Spleen (tissue), 11 donors: ENCODE results near the gene DET1. TPM values are rescaled to one million over a fixed set of nuclear protein-coding genes. Genes with fewer than 3 reads are reported as not detected.

ENCODE experiments used
- DNase-seq: peaks from one replicate; pipeline ENCODE4 v3.0.0-alpha.2; 2020
- H3K27ac ChIP-seq, 8 donors: fragments of 200-600 bp; sonication (generic) in 7 of 8; 1 replicate in 4 of 8; 2 replicates in 4 of 8; pipeline versions ENCODE4 v1.5.0 to v1.8.0; 2016 to 2021; ENCODE audit warnings: inconsistent platforms in 4 of 8, mild to moderate bottlenecking in 4 of 8, moderate library complexity in 1 of 8
- H3K27me3 ChIP-seq, 7 donors: fragments of 200-600 bp; sonication (generic) in 6 of 7; replicated peaks in 1 of 7; 1 replicate in 4 of 7; 2 replicates in 3 of 7; pipeline versions ENCODE4 v1.5.0 to v1.8.0; 2016 to 2021; ENCODE audit warnings: inconsistent platforms in 3 of 7, mild to moderate bottlenecking in 1 of 7
- H3K36me3 ChIP-seq, 6 donors: fragments of 200-600 bp; sonication (generic) in 5 of 6; 1 replicate in 4 of 6; 2 replicates in 2 of 6; pipeline versions ENCODE4 v1.5.0 to v1.8.0; 2016 to 2021; ENCODE audit warnings: inconsistent platforms in 2 of 6
- H3K4me1 ChIP-seq, 6 donors: fragments of 200-600 bp; sonication (generic) in 5 of 6; 1 replicate in 3 of 6; 2 replicates in 3 of 6; pipeline versions ENCODE4 v1.5.0 to v1.8.0; 2016 to 2021; ENCODE audit warnings: inconsistent platforms in 3 of 6
- H3K4me3 ChIP-seq, 8 donors: fragments of 200-600 bp; sonication (generic) in 7 of 8; 1 replicate in 4 of 8; 2 replicates in 4 of 8; pipeline versions ENCODE4 v1.5.0 to v1.8.0; 2016 to 2021; ENCODE audit warnings: inconsistent platforms in 4 of 8, mild to moderate bottlenecking in 4 of 8, moderate library complexity in 2 of 8
- H3K9me3 ChIP-seq, 8 donors: fragments of 200-600 bp; sonication (generic) in 7 of 8; 1 replicate in 4 of 8; 2 replicates in 4 of 8; pipeline versions ENCODE4 v1.5.0 to v1.8.0; 2016 to 2021; ENCODE audit warnings: inconsistent platforms in 4 of 8
- POLR2A ChIP-seq, 3 donors: fragments of 450-650 bp; IDR thresholded peaks; one replicate each; pipeline ENCODE4 v1.5.1; 2017; ENCODE audit warnings: antibody characterized with exemption in 3 of 3, mild to moderate bottlenecking in 1 of 3
- POLR2AphosphoS5 ChIP-seq, 3 donors: sonication (generic); formaldehyde crosslinking; IDR thresholded peaks; one replicate each; pipeline ENCODE4 v1.5.1; 2017; ENCODE audit warnings: antibody characterized with exemption in 3 of 3
- WGBS, 5 donors: extraction: QIAGEN DNeasy Blood & Tissue Kit in 3 of 5; methylation state at CpG; one replicate each; pipeline versions ENCODE4 v1.1.5 to v1.1.7; 2013 to 2018; 5-methylcytosine and 5-hydroxymethylcytosine counted together
- intact Hi-C: fragments of 100-400 bp; cut with DNase I; formaldehyde crosslinking; loops from one replicate; pipeline ENCODE4 v1.15.0; 2023; ENCODE audit warnings: low total_unique reads
- polyA plus RNA-seq, 3 donors: library from polyadenylated mRNA; stranded (reverse); fragments of 200-250 nt; gene quantifications; one replicate each; pipeline ENCODE4 v1.2.1, GENCODE V29; 2013
- total RNA-seq, 7 donors: library from RNA; depleted of rRNA in 3 of 7; stranded (reverse); fragments of >200 nt in 3 of 7; fragmentation: NEBNext Ultra II Directional in 4 of 7; extraction: Animal tissue kit (Norgen Biotek cat#: 25700) in 4 of 7; gene quantifications; one replicate each; pipeline versions ENCODE4 v1.1.0 to v1.2.1, GENCODE V29; 2016 to 2021
- TF ChIP-seq, protein P1 (sequence below), 11 experiments: fragments of 200-600 bp in 7 of 11; fragments of 450-650 bp in 4 of 11; sonication (generic) in 4 of 11; IDR thresholded peaks in 8 of 11; conservative IDR thresholded peaks in 3 of 11; 1 replicate in 7 of 11; 2 replicates in 4 of 11; pipeline versions ENCODE4 v1.4.0 to v1.8.0; 2016 to 2021; ENCODE audit warnings: antibody characterized with exemption in 11 of 11, inconsistent platforms in 4 of 11, mild to moderate bottlenecking in 1 of 11
- donor health status: healthy with polysubstance abuse.
- donor health status: DM: no; HTN: no; CAD: no; lungs with moderate emphysema.
- donor health status: DM: no; HTN: no; CAD: no.
- donor health status: Bipolar disorder and iron deficiency.
- donor health status: healthy.
- donor health status: DM: no; HTN: no; CAD: no.
- donor health status: DM: yes; HTN: yes; CAD: no.

DET1 gene
- total and polyA plus RNA-seq, 10 donors, result 1.3 to 11.5 (median 8.3) TPM

DNA sequence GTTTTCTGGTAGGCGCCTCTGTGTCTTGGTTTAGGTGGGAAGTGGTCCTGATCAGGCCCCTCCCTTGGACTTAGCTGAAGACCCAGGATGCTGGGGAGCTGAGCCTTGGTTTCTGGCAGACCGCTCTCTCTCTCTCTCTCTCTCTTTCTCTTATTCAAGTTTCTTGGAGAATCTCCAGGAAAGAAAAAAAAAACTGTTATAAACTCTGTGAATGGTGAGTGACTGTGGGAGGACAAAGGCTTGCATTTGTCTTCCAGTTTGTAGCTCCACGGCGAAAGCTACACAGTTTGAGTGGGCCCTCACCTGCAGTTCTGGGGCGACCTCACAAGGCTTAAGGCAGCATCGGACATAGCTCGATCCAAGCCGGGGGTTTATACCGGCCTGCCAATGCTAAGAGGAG is 7.5 kb downstream of the DET1 start:
- WGBS, 5 donors, result 87 to 95% (median 91%) methylated on average over 9 of the region's 9 CpGs
- DNase-seq, result no peak
- Histone ChIP-seq H3K4me3 (no peak overlapping the region), H3K36me3 (peaks cover 0 to 6% (median 0%) of the 10 kb centered on the region in 6 donors), H3K9me3 (peaks cover 0 to 22% (median 17%) of the 10 kb centered on the region in 8 donors), H3K27ac (no peak overlapping the region), H3K27me3 (no peaks in the 10 kb centered on the region), H3K4me1 (no peaks in the 10 kb centered on the region)
- TF ChIP-seq, protein P1, sequence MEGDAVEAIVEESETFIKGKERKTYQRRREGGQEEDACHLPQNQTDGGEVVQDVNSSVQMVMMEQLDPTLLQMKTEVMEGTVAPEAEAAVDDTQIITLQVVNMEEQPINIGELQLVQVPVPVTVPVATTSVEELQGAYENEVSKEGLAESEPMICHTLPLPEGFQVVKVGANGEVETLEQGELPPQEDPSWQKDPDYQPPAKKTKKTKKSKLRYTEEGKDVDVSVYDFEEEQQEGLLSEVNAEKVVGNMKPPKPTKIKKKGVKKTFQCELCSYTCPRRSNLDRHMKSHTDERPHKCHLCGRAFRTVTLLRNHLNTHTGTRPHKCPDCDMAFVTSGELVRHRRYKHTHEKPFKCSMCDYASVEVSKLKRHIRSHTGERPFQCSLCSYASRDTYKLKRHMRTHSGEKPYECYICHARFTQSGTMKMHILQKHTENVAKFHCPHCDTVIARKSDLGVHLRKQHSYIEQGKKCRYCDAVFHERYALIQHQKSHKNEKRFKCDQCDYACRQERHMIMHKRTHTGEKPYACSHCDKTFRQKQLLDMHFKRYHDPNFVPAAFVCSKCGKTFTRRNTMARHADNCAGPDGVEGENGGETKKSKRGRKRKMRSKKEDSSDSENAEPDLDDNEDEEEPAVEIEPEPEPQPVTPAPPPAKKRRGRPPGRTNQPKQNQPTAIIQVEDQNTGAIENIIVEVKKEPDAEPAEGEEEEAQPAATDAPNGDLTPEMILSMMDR (IDR thresholded peaks at IDR 0.05 in 8 of 11, conservative IDR thresholded peaks at IDR 0.05 in 3 of 11), result no peak
- TF ChIP-seq POLR2A (IDR thresholded peaks at IDR 0.05) (no peak), POLR2AphosphoS5 (IDR thresholded peaks at IDR 0.05) (no peak)
- intact Hi-C loops, result no loop called here

- Histone ChIP-seq H3K36me3 (peaks cover 0 to 3% (median 0%) of the 10 kb centered on the region in 6 donors), H3K4me1 (no peaks in the 10 kb centered on the region), H3K9me3 (peaks cover 0 to 29% (median 17%) of the 10 kb centered on the region in 8 donors), H3K4me3 (no peak overlapping the region), H3K27ac (no peak overlapping the region), H3K27me3 (no peaks in the 10 kb centered on the region)
- DNase-seq, result no peak
- TF ChIP-seq POLR2A (IDR thresholded peaks at IDR 0.05), result no peak
- no peak for TF ChIP-seq POLR2AphosphoS5 (IDR thresholded peaks at IDR 0.05)
- TF ChIP-seq, protein P1 (IDR thresholded peaks at IDR 0.05 in 8 of 11, conservative IDR thresholded peaks at IDR 0.05 in 3 of 11), result no peak
- WGBS, 5 donors, result 88 to 95% (median 90%) methylated on average over 7 of the region's 7 CpGs
- intact Hi-C loops, result no loop called here
Measured at GRCh38 chr15:88537591-88538317, 8.7 kb downstream of the DET1 start.

DNA sequence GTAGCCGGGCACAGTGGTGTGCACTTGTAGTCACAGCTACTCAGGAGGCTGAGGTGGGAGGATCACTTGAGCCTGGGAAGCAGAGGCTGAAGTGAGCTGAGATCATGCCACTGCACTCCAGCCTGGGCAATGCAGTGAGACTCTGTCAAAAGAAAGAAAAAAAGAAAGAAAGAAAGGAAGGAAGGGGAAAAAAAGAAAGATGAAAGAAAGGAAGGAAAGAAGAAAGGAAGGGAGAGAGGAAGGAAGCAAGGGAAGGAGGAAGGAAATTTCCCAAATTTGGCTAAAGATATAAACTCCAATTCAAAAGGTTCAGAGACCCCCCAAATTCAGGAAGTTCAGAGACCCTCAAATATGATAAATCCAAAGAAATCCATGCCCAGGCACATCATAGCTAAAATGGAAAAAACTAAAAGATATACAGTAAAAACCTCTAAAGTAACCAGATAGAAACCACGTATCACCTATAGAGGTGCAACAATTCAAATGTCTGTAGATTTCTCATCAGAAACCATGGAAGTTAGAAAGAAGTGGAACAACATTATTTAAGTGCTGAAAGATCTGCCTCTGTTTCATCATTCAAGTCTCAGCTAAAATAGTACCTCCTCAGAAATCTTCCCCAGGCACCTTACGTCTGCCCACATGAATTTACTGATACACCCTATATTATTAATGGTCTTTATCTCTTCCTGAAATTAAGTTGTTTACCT is 10.7 kb downstream of the DET1 start:
- H3K27ac ChIP-seq, result no peak overlapping the region
- TF ChIP-seq POLR2AphosphoS5 (IDR thresholded peaks at IDR 0.05), result no peak
- TF ChIP-seq, protein P1 (IDR thresholded peaks at IDR 0.05 in 8 of 11, conservative IDR thresholded peaks at IDR 0.05 in 3 of 11), result no peak
- TF ChIP-seq POLR2A (IDR thresholded peaks at IDR 0.05), result no peak
- peaks cover 0 to 15% (median 9%) of the 10 kb centered on the region in 6 donors for H3K36me3 ChIP-seq
- H3K27me3 ChIP-seq, result no peaks in the 10 kb centered on the region
- DNase-seq, result no peak
- no peaks in the 10 kb centered on the region for H3K4me1 ChIP-seq
- intact Hi-C loops, result no loop called here
- H3K9me3 ChIP-seq, result peaks cover 0 to 29% (median 17%) of the 10 kb centered on the region in 8 donors
- no peak overlapping the region for H3K4me3 ChIP-seq
- WGBS, 5 donors, result 93 to 98% (median 97%) methylated on average over 3 of the region's 3 CpGs

DNA sequence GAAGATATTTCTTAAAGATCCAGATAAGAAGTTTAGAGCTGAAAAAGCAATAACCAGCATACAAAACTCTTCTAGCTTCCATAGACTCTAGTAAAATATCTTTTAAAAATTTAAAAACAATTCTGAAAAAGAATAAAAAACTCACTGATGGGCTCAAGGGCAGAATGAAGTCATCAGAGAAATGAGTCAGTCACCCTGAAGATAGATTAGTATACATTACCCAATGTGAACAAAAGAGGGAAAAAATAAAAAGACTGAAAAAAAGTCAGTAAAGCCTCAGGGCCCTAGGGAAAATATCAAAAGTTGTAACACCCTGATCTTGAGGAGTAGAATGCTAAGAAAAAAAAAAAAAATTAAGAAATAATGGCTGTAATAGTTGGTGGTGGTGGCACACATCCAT is 11.4 kb downstream of the DET1 start:
- no peak overlapping the region for H3K4me3 ChIP-seq
- TF ChIP-seq POLR2A (IDR thresholded peaks at IDR 0.05), result no peak
- no peak for TF ChIP-seq POLR2AphosphoS5 (IDR thresholded peaks at IDR 0.05)
- TF ChIP-seq, protein P1 (IDR thresholded peaks at IDR 0.05 in 8 of 11, conservative IDR thresholded peaks at IDR 0.05 in 3 of 11), result no peak
- H3K9me3 ChIP-seq, result peaks cover 0 to 29% (median 17%) of the 10 kb centered on the region in 8 donors
- H3K27ac ChIP-seq, result no peak overlapping the region
- intact Hi-C loops, result no loop called here
- H3K27me3 ChIP-seq, result no peaks in the 10 kb centered on the region
- peaks cover 0 to 21% (median 15%) of the 10 kb centered on the region in 6 donors for H3K36me3 ChIP-seq
- no peaks in the 10 kb centered on the region for H3K4me1 ChIP-seq
- DNase-seq, result no peak
